Spinal cord (tissue), 10 donors: ENCODE data around the gene PHLDB1. TPM values are rescaled to one million over a fixed set of nuclear protein-coding genes. Genes with fewer than 3 reads are reported as not detected.
A peak's percentile ranks its signal among the peaks of the same experiment; 100 is the strongest.
"Not testable (repeated sequence)": the region's sequence is repeated elsewhere in the genome, so short reads cannot be mapped to it uniquely, and the experiment has no call there.

Experiments used
- DNase-seq, 6 donors: peaks; one replicate each; pipeline versions ENCODE4 v3.0.0 to v3.0.0-alpha.2; 2013 to 2015; ENCODE audit warnings: low spot score in 6 of 6, low read depth in 4 of 6
- H3K27ac ChIP-seq: one replicate; pipeline ENCODE4 v1.5.1; 2013; ENCODE audit warnings: low read depth, low read length, control low read depth
- H3K27me3 ChIP-seq: one replicate; pipeline ENCODE4 v1.6.1; 2013; ENCODE audit warnings: low read length; ENCODE audit not compliant: control insufficient read depth, insufficient read depth
- H3K36me3 ChIP-seq: one replicate; pipeline ENCODE4 v1.6.1; 2013; ENCODE audit warnings: low read length; ENCODE audit not compliant: control insufficient read depth, insufficient read depth
- H3K4me1 ChIP-seq: one replicate; pipeline ENCODE4 v1.6.1; 2013; ENCODE audit warnings: low read length; ENCODE audit not compliant: control insufficient read depth, insufficient read depth
- H3K4me3 ChIP-seq: one replicate; pipeline ENCODE4 v1.5.1; 2013; ENCODE audit warnings: low read depth, low read length, control low read depth
- H3K9me3 ChIP-seq: one replicate; pipeline ENCODE4 v1.6.1; 2013; ENCODE audit warnings: low read length; ENCODE audit not compliant: control insufficient read depth, insufficient read depth
- WGBS: methylation state at CpG from one replicate; pipeline ENCODE4 v1.1.5; 2013; ENCODE audit warnings: missing lambda C conversion rate; ENCODE audit not compliant: insufficient coverage; 5-methylcytosine and 5-hydroxymethylcytosine counted together
- polyA plus RNA-seq, 2 donors: library from polyadenylated mRNA; unstranded; fragments of 120-200 nt; gene quantifications; one replicate each; pipeline ENCODE4 v1.2.1, GENCODE V29; 2013; ENCODE audit not compliant: insufficient read length in 2 of 2
- total RNA-seq, 2 donors: library from RNA; depleted of rRNA in 1 of 2; stranded (reverse); fragments of 120-200 nt in 1 of 2; fragments of >200 nt in 1 of 2; gene quantifications; one replicate each; pipeline versions ENCODE4 v1.2.3 to v1.2.4, GENCODE V29; 2013 to 2014
- donor health status: healthy.

Gene PHLDB1
- total and polyA plus RNA-seq, 4 donors: 61.3 to 205 (median 115) TPM

GRCh38 chr11:118574636-118575035 is 32.8 kb upstream of the PHLDB1 start:
- H3K36me3 ChIP-seq: peaks cover 6% of the 10 kb centered on the region
- H3K4me3 ChIP-seq: no peak overlapping the region
- DNase-seq: no peak
- no peaks in the 10 kb centered on the region for H3K9me3 ChIP-seq
- no peak overlapping the region for H3K27ac ChIP-seq
- 100% methylated on average over 4 of the region's 7 CpGs for WGBS
- no peaks in the 10 kb centered on the region for H3K27me3 ChIP-seq
- peaks cover 8% of the 10 kb centered on the region for H3K4me1 ChIP-seq

GRCh38 chr11:118577995-118578394 is 29.4 kb upstream of the PHLDB1 start:
- H3K4me1 ChIP-seq, H3K27me3 ChIP-seq, H3K9me3 ChIP-seq, DNase-seq, H3K4me3 ChIP-seq, H3K27ac ChIP-seq: not testable (repeated sequence)
- peaks cover 15% of the 10 kb centered on the region for H3K36me3 ChIP-seq

- no peaks in the 10 kb centered on the region for H3K9me3 ChIP-seq
- WGBS: no CpG with 5 or more reads among the region's 6 CpGs
- H3K36me3 ChIP-seq: peaks cover 43% of the 10 kb centered on the region
- no peaks in the 10 kb centered on the region for H3K27me3 ChIP-seq
- H3K27ac ChIP-seq: no peak overlapping the region
- no peaks in the 10 kb centered on the region for H3K4me1 ChIP-seq
- DNase-seq: no peak
- H3K4me3 ChIP-seq: no peak overlapping the region
These were observed 26.4 kb upstream of the PHLDB1 start for GRCh38 chr11:118581057-118581456.

GRCh38 chr11:118587952-118588351 is 19.5 kb upstream of the PHLDB1 start:
- Histone ChIP-seq H3K4me3 (no peak overlapping the region), H3K9me3 (no peaks in the 10 kb centered on the region), H3K27me3 (no peaks in the 10 kb centered on the region), H3K4me1 (peaks cover 1% of the 10 kb centered on the region), H3K27ac (no peak overlapping the region), H3K36me3 (peaks cover 70% of the 10 kb centered on the region)
- WGBS: 100% methylated on average over 1 of the region's 1 CpG
- no peak for DNase-seq

GRCh38 chr11:118592616-118593367 is 14.6 kb upstream of the PHLDB1 start:
- Histone ChIP-seq H3K9me3 (no peaks in the 10 kb centered on the region), H3K27ac (peak overlapping the region; percentile 76), H3K27me3 (no peaks in the 10 kb centered on the region), H3K4me3 (no peak overlapping the region), H3K4me1 (peaks cover 6% of the 10 kb centered on the region), H3K36me3 (peaks cover 65% of the 10 kb centered on the region)
- no CpG with 5 or more reads among the region's 2 CpGs for WGBS
- DNase-seq: peak in 1 of 6 donors; percentile 55

GRCh38 chr11:118594984-118595383 is 12.4 kb upstream of the PHLDB1 start:
- no CpG with 5 or more reads among the region's 5 CpGs for WGBS
- not testable (repeated sequence) for H3K4me3 ChIP-seq

GRCh38 chr11:118596224-118597146 is 10.9 kb upstream of the PHLDB1 start:
- no peaks in the 10 kb centered on the region for H3K9me3 ChIP-seq
- DNase-seq: no peak
- WGBS: 95% methylated on average over 11 of the region's 16 CpGs
- H3K27ac ChIP-seq: no peak overlapping the region
- H3K4me3 ChIP-seq: no peak overlapping the region
- no peaks in the 10 kb centered on the region for H3K27me3 ChIP-seq
- peaks cover 61% of the 10 kb centered on the region for H3K36me3 ChIP-seq
- H3K4me1 ChIP-seq: peaks cover 6% of the 10 kb centered on the region

More at GRCh38 chr11:118594984-118595383, 12.4 kb upstream of the PHLDB1 start:
- peak in 2 of 6 donors; percentile 60 to 76 for DNase-seq
- not testable (repeated sequence) for H3K27me3 ChIP-seq, H3K9me3 ChIP-seq, H3K27ac ChIP-seq, H3K4me1 ChIP-seq
- H3K36me3 ChIP-seq: peaks cover 65% of the 10 kb centered on the region

GRCh38 chr11:118597556-118597955 is 9.9 kb upstream of the PHLDB1 start:
- DNase-seq: no peak
- Histone ChIP-seq H3K36me3 (peaks cover 65% of the 10 kb centered on the region), H3K27ac (no peak overlapping the region), H3K4me1 (peaks cover 6% of the 10 kb centered on the region), H3K27me3 (no peaks in the 10 kb centered on the region), H3K4me3 (no peak overlapping the region), H3K9me3 (no peaks in the 10 kb centered on the region)
- 98% methylated on average over 9 of the region's 9 CpGs for WGBS

- DNase-seq: no peak
- peaks cover 22% of the 10 kb centered on the region for H3K4me1 ChIP-seq
- no peaks in the 10 kb centered on the region for H3K9me3 ChIP-seq
- H3K36me3 ChIP-seq: peaks cover 39% of the 10 kb centered on the region
- no peak overlapping the region for H3K27ac ChIP-seq
- no CpG with 5 or more reads among the region's 3 CpGs for whole genome bisulfite sequencing
- no peaks in the 10 kb centered on the region for H3K27me3 ChIP-seq
- H3K4me3 ChIP-seq: no peak overlapping the region
These were observed 5.1 kb upstream of the PHLDB1 start for GRCh38 chr11:118602331-118602730.
